Measurements from ENCODE around the gene IMPG2.

DNA sequence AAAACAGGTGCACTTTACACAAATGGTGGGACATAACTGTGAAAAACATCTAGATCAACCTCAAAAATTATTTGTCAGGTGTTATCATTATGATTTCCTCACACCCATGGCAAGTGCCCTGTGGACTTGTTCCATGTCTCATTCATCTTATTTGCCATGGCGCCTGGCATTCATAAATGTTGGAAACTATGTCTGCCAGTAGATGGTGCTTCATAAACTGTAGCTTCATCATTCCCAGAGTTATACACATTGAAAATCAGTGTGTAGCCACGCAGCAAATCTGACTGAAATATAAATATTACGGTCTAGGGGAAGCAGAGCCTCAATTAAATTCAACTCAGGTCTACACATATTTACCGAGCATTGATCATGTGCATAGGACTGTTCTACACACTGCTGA, 90.7 kb downstream of the IMPG2 start:
- TF ChIP-seq, protein P1, sequence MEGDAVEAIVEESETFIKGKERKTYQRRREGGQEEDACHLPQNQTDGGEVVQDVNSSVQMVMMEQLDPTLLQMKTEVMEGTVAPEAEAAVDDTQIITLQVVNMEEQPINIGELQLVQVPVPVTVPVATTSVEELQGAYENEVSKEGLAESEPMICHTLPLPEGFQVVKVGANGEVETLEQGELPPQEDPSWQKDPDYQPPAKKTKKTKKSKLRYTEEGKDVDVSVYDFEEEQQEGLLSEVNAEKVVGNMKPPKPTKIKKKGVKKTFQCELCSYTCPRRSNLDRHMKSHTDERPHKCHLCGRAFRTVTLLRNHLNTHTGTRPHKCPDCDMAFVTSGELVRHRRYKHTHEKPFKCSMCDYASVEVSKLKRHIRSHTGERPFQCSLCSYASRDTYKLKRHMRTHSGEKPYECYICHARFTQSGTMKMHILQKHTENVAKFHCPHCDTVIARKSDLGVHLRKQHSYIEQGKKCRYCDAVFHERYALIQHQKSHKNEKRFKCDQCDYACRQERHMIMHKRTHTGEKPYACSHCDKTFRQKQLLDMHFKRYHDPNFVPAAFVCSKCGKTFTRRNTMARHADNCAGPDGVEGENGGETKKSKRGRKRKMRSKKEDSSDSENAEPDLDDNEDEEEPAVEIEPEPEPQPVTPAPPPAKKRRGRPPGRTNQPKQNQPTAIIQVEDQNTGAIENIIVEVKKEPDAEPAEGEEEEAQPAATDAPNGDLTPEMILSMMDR (IDR thresholded peaks at IDR 0.05; ENCODE audit: low read length), result no peak
- TF ChIP-seq EZH2phosphoT487 (IDR thresholded peaks at IDR 0.05; ENCODE audit: low read length), result no peak
